Suprapubic skin (tissue), 3 donors: ENCODE results near the gene DCTN5.

ENCODE experiments used
- CTCF ChIP-seq, 2 donors: fragments of 200-600 bp in 1 of 2; fragments of 450-650 bp in 1 of 2; sonication (generic) in 1 of 2; IDR thresholded peaks; one replicate each; pipeline ENCODE4 v1.5.1; 2016 to 2019; ENCODE audit warnings: antibody characterized with exemption in 2 of 2, mild to moderate bottlenecking in 1 of 2, moderate library complexity in 1 of 2
- POLR2A ChIP-seq, 2 donors: fragments of 450-650 bp; IDR thresholded peaks; one replicate each; pipeline ENCODE4 v1.6.1; 2017; ENCODE audit warnings: antibody characterized with exemption in 2 of 2, mild to moderate bottlenecking in 2 of 2, moderate library complexity in 2 of 2

GRCh38 chr16:23667355-23667659 lies 26.0 kb downstream of the DCTN5 start:
- TF ChIP-seq CTCF (IDR thresholded peaks at IDR 0.05) (no peak), POLR2A (IDR thresholded peaks at IDR 0.05) (no peak)
